ENCODE results near the gene SMARCA2. TPM values are rescaled to one million over a fixed set of nuclear protein-coding genes. Genes with fewer than 3 reads are reported as not detected.

Gene SMARCA2
- total and polyA plus RNA-seq, 2 donors (not counting 1 experiment from before 2014, with no cell fraction given): 75.3 to 250 TPM

- H3K4me1 ChIP-seq (ENCODE audit: control insufficient read depth in 2 of 2, insufficient read depth in 2 of 2, low read length in 2 of 2): no peaks in the 10 kb centered on the region
- no peak for DNase-seq
- H2AFZ ChIP-seq (ENCODE audit: insufficient read depth, low read depth, low read length, poor library complexity, severe bottlenecking): no peak overlapping the region
- H3K4me3 ChIP-seq (ENCODE audit: control extremely low read depth in 1 of 5, extremely low read depth in 1 of 5, insufficient read depth in 1 of 5, low read depth in 2 of 5, low read length in 4 of 5): no peak overlapping the region
- no peak overlapping the region for H3K27ac ChIP-seq (ENCODE audit: low read length in 2 of 2)
- peaks cover 9 to 90% of the 10 kb centered on the region in 2 experiments for H3K36me3 ChIP-seq (replicated peaks in 1 of 2; ENCODE audit: control extremely low read depth in 1 of 2, control insufficient read depth in 1 of 2, extremely low read depth in 1 of 2, insufficient read depth in 2 of 2, low read length in 1 of 2)
- TF ChIP-seq EZH2 (IDR thresholded peaks at IDR 0.05; ENCODE audit: borderline replicate concordance, insufficient read depth, low read depth, low read length, poor library complexity, severe bottlenecking): no peak
- no peak for TF ChIP-seq CTCF (IDR thresholded peaks at IDR 0.05)
- no peaks in the 10 kb centered on the region for H4K20me1 ChIP-seq (ENCODE audit: control insufficient read depth, insufficient read depth, low read length, poor library complexity, severe bottlenecking)
- H3K27ac Mint-ChIP-seq: no peak overlapping the region
- no peak overlapping the region for H3K4me3 Mint-ChIP-seq
- H3K9ac ChIP-seq (ENCODE audit: low read length): no peak overlapping the region
- no peaks in the 10 kb centered on the region for H3K9me3 Mint-ChIP-seq (ENCODE audit: insufficient read depth)
- H3K79me2 ChIP-seq (ENCODE audit: control insufficient read depth, insufficient read depth, low read length): no peaks in the 10 kb centered on the region
- no peaks in the 10 kb centered on the region for H3K4me1 Mint-ChIP-seq
- H3K27me3 ChIP-seq (replicated peaks in 1 of 4; ENCODE audit: control extremely low read depth in 1 of 4, control insufficient read depth in 3 of 4, insufficient read depth in 4 of 4, low read length in 3 of 4): no peaks in the 10 kb centered on the region
- 100% methylated on average over 2 of the region's 5 CpGs for WGBS (ENCODE audit: insufficient coverage)
- no peak for ATAC-seq (ENCODE audit: low read depth)
- H3K27me3 Mint-ChIP-seq: no peaks in the 10 kb centered on the region
- H3K4me2 ChIP-seq (replicated peaks; ENCODE audit: low read depth, low read length, poor library complexity, severe bottlenecking): no peak overlapping the region
- no peaks in the 10 kb centered on the region for H3K9me3 ChIP-seq (ENCODE audit: control extremely low read depth in 1 of 3, control insufficient read depth in 2 of 3, insufficient read depth in 1 of 3, low read length in 2 of 3)
- ChIA-PET POLR2A (no interaction called here), CTCF (interaction anchor here (1.0 to 2.9 kb wide), 11 partner anchors 9 to 378 kb away, joined by 3 to 12 read pairs (median 7); no protein-coding TSS in a partner anchor)
- intact Hi-C loops (cut with micrococcal nuclease): loop anchor here (5.0 to 10.0 kb wide), 3 partner anchors 141 to 1194 kb away; no protein-coding TSS in a partner anchor
Measured at GRCh38 chr9:2086116-2086515, 71.0 kb downstream of the SMARCA2 start.

- Histone ChIP-seq H2AFZ (ENCODE audit: insufficient read depth, low read depth, low read length, poor library complexity, severe bottlenecking) (no peak overlapping the region), H3K27me3 (replicated peaks in 1 of 4; ENCODE audit: control extremely low read depth in 1 of 4, control insufficient read depth in 3 of 4, insufficient read depth in 4 of 4, low read length in 3 of 4) (no peaks in the 10 kb centered on the region), H3K9me3 (ENCODE audit: control extremely low read depth in 1 of 3, control insufficient read depth in 2 of 3, insufficient read depth in 1 of 3, low read length in 2 of 3) (no peaks in the 10 kb centered on the region), H3K36me3 (replicated peaks in 1 of 2; ENCODE audit: control extremely low read depth in 1 of 2, control insufficient read depth in 1 of 2, extremely low read depth in 1 of 2, insufficient read depth in 2 of 2, low read length in 1 of 2) (peaks cover 9 to 90% of the 10 kb centered on the region in 2 experiments), H3K9ac (ENCODE audit: low read length) (no peak overlapping the region), H3K27ac (ENCODE audit: low read length in 2 of 2) (no peak overlapping the region), H4K20me1 (ENCODE audit: control insufficient read depth, insufficient read depth, low read length, poor library complexity, severe bottlenecking) (no peaks in the 10 kb centered on the region), H3K4me1 (ENCODE audit: control insufficient read depth in 2 of 2, insufficient read depth in 2 of 2, low read length in 2 of 2) (no peaks in the 10 kb centered on the region), H3K79me2 (ENCODE audit: control insufficient read depth, insufficient read depth, low read length) (no peaks in the 10 kb centered on the region), H3K4me3 (ENCODE audit: control extremely low read depth in 1 of 5, extremely low read depth in 1 of 5, insufficient read depth in 1 of 5, low read depth in 2 of 5, low read length in 4 of 5) (no peak overlapping the region), H3K4me2 (replicated peaks; ENCODE audit: low read depth, low read length, poor library complexity, severe bottlenecking) (no peak overlapping the region)
- no peak overlapping the region for H3K27ac Mint-ChIP-seq
- no CpG with 5 or more reads among the region's 3 CpGs for WGBS (ENCODE audit: insufficient coverage)
- no peaks in the 10 kb centered on the region for H3K9me3 Mint-ChIP-seq (ENCODE audit: insufficient read depth)
- no peak for TF ChIP-seq EZH2 (IDR thresholded peaks at IDR 0.05; ENCODE audit: borderline replicate concordance, insufficient read depth, low read depth, low read length, poor library complexity, severe bottlenecking)
- no peak for TF ChIP-seq CTCF (IDR thresholded peaks at IDR 0.05)
- POLR2A ChIA-PET: no interaction called here
- no peaks in the 10 kb centered on the region for H3K4me1 Mint-ChIP-seq
- intact Hi-C loops (cut with micrococcal nuclease): loop anchor here (5.0 to 10.0 kb wide), 3 partner anchors 142 to 1195 kb away; no protein-coding TSS in a partner anchor
- CTCF ChIA-PET: interaction anchor here (0.7 to 2.9 kb wide), 29 partner anchors 10 to 701 kb away, joined by 3 to 16 read pairs (median 4); no protein-coding TSS in a partner anchor
- no peak for ATAC-seq (ENCODE audit: low read depth)
- H3K4me3 Mint-ChIP-seq: no peak overlapping the region
- H3K27me3 Mint-ChIP-seq: no peaks in the 10 kb centered on the region
- DNase-seq: no peak
Measured at GRCh38 chr9:2086971-2087370, 71.8 kb downstream of the SMARCA2 start.
